NCI-H146 treated with DMSO at 0.1 percent for 48 hours (cell line): Measurements from ENCODE around the gene SLC17A9.

Experiments
- DNase-seq: peaks from one replicate; lab custom pipeline; 2025; ENCODE audit not compliant: unreplicated experiment; lab: John Stamatoyannopoulos, UW

SLC17A9 gene

DNA sequence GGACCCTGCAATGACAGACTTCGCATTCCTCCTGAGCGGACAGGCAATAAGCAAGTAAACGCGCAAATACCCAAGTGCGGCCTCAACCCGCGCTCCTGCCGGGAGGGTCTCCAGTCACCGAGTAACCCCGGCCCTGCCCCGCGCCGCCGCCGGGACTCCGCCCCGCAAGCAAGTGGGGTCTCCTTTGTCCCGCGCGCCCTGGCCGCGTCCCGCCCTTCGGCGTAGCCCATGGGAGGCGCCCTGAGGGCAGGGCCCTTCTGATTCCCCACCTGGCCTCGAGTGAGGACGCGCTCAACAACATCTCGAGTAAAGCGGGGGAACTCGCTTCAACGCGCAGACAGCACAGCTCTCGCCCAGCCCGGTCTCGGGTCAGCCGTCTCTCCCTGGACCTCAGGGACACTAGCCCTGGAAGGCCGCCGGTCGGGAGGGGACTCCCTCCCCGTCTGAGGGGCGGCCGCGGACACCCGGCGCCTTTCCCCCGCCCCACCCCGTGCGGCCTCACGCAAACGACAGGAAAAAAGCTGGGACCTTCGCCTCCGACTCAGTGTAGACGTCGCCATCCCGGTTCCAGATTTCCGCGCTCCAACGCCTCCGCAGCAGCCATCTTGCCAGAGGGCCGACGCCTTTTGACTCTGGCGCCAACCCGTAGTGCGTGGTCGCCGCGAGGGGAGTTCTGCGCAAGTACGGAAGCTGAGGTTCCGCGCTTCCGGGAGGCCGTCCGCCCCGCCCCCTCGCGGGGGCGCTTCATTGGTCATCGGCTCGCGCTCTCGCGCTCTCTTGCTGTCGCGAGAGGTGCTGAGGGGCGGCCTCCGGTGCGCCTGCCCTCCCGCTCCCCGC is 15.0 kb upstream of the SLC17A9 start:
- DNase-seq, result peak; percentile 93

DNA sequence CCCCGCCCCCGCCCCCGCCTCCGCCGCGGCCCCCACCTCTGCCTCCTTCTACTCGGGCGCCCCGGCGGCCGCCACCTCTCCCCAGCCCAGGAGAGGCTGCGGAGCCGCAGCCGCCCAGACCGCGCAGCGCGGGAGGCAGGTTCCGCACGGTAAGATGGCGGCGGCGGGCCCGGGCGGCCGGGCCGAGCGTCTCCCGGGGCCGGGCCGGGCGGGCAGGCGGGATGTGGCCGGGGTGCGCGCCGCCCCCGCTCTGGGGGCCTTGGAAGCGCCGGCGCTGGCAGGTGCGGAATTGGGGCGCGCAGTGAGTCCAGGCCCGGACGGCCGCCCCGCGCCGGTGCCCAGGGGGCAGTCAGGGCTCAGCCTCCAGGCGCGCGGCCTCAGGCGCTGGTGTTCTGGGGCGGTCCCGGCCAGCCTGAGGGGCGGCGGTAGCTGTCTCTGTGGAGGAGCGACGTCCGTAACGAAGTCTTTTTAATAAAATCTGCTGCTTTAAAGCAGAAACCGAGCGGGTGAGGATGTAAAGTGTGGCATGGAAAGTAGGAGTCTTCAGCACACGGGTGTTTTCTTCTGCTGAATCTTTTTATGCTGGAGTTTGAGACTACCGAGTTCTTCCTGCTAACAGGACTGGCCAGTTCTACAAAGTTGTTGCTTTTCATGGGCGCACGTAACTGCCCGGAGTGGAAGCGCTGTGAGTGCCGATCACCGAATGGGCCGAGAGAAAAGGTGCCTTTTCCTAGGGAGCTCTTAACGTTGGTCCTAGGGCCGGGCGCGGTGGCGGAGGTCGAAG is 14.2 kb upstream of the SLC17A9 start, which contains the start of gene GID8:
Gene GID8 (plus strand): TSS at position 43 of the 784 bp plus-strand sequence. CDS start 3,356 bp downstream, outside the sequence.
- DNase-seq, result no peak

DNA sequence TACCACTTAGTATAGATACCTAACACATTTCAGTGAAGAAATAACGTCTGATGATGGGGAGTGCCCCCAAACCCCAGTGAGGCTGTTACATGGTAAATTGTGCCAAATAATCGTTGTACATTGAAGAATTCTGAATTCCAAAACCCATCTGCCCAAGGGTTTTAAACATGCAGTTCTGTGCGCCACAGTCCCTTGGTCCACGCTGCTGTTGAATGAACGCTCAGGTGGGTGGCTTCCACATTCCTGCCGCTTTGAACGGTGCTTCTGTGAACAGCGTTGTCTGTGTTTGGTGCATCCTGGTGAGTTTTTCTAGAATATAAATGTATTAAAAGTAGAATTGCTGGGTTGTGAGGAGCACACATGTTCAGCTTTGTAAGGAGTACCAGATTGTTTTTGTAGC is 11.6 kb upstream of the SLC17A9 start:
- no peak for DNase-seq

DNA sequence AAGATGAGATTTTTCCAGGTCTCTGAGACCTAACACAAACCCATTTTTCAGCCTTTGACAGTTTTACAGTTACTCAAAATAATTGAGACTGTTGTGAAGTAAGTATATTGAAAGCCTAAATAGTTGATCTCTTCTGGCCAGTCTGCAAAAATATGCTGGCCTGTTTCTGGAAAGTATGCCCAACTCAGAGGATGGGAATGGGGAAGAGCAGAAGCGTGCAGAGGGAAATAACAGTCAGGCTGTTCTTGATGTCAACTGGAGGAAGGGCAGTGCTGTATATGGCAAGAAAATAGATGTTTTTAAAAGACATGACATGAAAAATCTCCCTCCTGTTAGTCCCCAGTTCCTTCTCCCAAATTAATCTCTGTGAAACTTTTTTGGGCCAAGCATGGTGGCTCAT is 10.7 kb upstream of the SLC17A9 start:
- DNase-seq, result no peak

DNA sequence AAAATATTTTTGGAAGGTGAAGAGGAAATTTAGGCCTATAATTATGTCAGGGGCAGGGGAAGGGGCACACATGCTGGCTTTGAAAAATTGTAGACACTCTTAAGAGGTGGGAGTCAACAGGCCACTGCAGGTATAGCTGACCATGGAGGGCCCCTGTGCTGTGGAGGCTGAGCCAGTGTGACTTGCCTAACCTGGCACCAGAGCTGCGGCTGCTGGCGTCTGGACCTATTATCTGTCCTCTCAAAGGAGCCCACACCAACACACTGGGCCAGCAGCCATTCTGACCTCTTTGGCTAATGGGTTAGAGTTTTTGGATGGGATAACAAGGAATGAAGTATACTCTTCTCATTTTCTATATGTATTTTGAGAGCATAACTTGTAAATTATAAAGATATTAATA is 10.1 kb upstream of the SLC17A9 start:
- no peak for DNase-seq

DNA sequence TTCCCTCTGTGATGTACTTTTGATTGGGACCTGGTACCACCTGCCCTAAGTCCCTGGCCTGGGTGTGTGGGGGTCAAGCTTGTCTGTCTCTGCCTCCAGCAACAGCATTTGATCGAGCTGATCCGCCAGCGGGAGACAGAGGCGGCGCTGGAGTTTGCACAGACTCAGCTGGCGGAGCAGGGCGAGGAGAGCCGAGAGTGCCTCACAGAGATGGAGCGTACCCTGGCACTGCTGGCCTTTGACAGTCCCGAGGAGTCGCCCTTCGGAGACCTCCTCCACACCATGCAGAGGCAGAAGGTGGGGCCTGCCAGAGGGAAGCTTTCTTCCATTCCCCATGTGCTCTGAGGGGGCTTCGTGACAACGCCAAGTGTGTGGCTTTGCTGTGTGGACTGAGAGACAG is 9.1 kb upstream of the SLC17A9 start:
- no peak for DNase-seq

DNA sequence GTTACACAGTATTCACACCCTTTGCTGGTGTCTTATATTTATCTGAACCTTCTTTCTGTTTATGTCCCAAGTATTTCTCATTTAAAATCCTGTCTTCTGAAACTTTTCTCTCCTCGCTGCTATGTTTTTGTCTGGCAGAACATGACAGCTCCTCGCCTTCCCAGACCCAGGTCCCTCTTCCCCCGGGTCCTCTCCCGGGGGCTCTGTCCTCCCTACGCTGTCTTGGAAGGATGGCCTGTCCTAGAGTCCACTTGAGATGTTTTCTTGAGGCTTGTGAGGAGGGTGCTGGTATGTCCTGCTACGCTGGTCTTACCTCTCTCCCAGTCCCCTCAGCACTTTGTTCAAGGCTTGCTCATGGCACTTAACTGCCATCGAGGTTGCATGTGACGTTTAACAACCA is 8.3 kb upstream of the SLC17A9 start:
- DNase-seq, result no peak

DNA sequence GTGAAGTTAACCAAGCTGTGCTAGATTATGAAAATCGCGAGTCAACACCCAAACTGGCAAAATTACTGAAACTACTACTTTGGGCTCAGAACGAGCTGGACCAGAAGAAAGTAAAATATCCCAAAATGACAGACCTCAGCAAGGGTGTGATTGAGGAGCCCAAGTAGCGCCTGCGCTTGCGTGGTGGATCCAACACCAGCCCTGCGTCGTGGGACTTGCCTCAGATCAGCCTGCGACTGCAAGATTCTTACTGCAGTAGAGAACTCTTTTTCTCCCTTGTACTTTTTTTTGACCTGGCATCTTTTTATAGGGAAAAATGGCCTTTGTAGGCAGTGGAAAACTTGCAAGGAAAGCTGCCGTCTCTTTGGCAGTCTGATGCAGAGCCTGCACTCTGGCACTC is 7.8 kb upstream of the SLC17A9 start:
- no peak for DNase-seq

DNA sequence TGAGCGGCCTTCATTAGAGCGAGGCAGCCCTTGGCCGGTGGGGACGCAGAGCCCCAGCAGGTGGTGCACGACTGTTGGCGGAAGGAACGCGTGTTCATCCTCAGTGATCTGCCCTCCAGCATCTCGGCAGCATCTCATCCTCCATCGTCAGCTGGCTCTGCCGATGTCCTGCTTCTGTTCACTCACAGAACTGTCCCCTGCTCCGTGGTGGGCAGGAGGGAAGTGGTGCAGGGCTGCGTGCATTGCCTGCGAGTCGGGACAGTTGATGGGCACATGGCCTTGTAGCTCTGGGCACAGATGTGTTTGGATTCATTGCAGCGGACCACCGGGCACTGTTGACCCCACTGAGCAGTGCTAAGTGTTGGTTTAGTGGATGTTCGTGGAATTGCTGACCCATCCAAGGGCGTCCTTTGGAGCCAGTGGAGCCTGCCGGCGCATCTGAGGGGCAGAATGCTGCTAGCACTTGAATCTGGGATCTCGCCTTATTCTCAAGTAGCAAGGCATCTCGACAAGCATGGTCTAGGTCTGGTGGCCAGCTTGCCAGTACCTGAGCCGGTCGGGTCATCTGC is 6.7 kb upstream of the SLC17A9 start:
- no peak for DNase-seq

DNA sequence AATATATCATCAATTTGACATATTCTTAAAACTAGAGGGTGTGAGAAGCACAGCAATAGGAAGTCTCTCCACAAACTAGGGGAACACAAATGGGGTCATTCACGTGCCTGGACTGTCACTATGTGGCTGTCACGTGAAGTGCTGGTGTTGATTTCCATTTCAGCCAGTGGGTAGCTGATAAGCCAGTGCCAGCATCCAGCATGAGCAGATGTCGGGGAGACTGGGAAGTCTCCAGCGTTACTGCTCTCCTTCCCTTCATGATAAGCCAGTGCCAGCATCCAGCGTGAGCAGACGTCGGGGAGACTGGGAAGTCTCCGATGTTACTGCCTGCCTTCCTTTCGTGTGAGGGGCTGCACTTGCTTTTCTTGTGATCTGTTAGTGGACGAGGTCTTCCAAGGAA is 5.6 kb upstream of the SLC17A9 start:
- DNase-seq, result no peak

DNA sequence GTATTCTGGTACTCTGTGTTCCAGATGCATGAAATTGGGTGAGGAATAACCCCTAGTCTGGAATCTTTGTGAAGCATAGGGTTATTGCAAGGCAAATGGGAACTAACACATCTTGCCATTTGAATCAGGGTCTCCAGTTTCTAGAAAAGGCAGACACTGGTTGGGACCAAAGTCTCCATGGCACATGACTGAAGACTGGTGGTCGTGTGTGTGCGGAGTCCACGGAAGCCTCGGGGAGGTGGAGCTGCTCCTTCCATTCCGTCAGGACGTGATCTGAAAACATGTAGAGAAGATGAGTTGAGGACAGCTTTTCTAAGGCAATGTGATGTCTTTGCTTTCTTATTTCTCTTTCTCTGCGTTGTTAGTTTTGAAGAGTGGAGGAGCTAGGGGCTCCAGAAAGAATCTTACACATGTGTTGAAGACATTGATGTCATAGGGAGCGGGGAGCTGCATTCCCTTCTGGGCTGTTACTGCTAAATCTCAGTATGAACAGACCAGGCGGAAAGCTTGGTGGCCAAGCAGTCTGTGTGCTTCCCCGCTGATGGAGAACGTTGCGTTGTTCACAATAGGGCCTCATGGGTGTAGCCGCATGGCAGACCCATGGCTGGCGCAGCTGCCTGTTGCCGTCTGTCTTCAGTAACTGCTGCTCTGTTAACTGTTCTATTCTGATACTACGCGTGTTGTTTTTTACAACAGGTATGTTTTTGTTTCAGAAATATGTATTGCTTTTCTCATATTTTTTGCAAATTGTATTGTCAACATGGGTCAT is 4.8 kb upstream of the SLC17A9 start:
- no peak for DNase-seq

DNA sequence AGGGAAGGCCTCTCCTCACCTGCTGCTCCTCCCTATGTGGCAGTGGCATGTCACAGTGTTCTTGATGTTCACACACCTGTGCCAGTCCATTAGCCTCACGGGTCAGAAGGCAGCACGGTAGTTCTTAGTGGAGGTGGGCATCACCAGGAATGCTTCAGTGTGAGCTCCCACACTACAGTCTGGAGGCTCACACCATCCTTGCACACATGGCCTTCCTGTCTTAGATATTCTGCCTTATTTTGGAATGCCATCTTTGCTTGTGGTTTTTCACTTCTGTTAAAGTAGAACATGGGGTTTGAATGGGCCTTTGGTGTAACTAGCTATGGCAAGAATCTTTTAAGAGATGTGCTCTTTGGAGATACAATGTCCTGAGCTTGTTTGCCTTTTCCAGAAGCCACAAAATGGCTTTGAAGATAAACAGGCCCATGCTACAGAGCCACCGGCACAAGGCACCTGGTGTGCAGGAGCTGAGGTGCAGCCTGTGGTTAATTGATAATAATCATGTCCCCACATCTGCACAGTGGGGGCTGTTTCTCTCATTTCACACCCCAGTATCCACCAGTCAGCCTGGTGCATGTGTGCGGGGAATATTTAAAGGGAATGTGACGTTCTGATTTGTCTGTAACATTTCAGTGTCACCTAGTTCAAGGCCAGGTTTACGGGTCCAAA is 3.2 kb upstream of the SLC17A9 start:
- DNase-seq, result no peak

DNA sequence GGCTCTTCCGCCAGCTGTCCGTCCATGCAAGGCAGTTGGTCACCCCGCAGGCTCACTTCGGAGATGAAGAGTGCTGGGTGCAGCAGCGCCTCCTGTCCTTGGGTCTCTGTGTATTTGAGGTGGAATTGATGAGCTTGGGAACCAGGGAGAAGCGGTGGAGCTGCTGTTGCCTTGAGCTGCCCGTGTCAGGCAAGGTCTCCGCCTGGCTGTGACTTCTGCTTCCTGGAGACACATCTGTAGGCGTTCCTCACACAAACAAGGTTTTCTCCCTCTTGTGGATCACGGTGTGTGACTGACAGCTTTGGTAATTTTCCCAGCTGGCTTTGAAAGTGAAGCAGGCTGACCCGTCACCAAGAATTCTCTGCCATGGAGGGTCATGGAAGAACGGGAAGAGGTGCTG is 2.5 kb upstream of the SLC17A9 start:
- no peak for DNase-seq

DNA sequence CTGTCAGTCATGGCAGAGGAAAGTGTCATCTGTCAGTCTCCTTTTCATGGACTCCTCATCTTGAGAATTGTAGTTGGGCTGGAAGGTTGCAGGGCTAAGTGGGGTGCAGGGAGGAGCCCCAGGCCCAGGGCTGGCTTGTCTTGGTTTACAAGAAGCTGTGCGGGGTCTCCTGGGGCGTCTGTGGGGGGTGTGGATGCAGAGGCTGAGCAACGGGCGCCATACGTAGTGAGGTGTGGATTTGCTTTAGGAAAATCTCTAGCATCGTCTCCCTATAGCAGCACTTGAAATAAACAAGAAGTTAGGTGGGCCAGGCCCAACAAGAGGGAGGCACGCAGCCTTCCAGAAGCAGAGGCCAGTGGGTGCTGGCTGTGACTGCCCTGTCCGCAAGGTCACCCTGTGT is 1.8 kb upstream of the SLC17A9 start:
- no peak for DNase-seq

DNA sequence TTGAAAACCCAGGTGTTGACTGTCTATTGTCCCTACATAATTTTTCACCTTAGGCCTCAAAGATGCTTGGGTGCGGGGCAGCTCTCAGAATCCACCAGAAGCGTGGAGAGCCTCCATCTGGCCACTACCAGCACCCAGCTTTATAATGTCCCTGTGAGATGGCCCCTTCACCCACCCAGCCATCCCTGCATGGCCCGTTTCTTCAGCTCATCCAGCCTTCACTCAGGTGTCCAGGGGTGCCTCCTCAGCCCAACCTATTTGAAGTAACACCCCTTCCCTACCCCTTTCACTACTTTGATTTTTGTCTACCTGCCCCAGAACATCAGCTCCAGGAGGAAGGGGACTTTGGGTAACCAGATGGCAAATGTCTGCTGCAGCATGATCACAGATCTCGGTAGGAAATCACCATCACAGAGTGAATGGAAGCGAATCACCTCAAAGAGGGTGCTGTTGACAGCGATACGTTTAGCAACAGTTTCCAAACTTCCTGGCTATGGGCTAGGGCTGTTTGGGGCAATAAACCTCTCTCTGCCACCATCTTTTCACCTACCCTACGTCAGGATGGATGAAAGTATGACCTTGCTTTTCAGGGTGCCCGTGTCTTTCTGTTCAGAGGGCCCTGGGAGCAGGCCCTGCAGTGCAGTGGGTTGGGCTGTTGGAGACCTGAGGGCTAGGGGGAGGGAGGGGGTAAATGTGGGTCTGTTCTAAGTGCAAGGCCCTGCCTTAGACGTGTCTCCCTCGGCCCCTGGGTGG is 1.2 kb upstream of the SLC17A9 start:
- DNase-seq, result no peak

DNA sequence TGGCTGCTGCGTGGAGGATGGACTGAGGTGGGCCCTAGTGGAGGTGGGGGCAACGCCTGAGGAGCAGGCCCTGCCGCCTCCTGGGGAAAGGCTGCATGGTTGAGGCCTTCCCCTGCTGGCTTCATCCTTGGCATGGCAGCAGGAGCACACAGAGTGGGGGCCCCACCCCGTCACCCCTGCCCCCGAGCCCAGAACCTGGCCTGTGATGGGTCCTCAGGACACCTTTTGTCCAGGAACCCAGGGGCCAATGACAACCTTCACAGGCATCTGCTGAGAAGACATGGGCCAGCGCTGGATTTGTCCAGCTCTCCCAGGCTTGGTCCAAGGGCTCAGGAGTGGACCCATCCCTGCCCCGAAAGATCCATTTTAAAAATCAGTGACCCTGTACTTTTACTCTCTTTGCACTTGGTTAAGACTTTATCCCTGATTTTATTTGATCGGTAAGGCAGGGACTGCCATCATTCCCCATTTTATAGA is 575 bp upstream of the SLC17A9 start:
- DNase-seq, result no peak

DNA sequence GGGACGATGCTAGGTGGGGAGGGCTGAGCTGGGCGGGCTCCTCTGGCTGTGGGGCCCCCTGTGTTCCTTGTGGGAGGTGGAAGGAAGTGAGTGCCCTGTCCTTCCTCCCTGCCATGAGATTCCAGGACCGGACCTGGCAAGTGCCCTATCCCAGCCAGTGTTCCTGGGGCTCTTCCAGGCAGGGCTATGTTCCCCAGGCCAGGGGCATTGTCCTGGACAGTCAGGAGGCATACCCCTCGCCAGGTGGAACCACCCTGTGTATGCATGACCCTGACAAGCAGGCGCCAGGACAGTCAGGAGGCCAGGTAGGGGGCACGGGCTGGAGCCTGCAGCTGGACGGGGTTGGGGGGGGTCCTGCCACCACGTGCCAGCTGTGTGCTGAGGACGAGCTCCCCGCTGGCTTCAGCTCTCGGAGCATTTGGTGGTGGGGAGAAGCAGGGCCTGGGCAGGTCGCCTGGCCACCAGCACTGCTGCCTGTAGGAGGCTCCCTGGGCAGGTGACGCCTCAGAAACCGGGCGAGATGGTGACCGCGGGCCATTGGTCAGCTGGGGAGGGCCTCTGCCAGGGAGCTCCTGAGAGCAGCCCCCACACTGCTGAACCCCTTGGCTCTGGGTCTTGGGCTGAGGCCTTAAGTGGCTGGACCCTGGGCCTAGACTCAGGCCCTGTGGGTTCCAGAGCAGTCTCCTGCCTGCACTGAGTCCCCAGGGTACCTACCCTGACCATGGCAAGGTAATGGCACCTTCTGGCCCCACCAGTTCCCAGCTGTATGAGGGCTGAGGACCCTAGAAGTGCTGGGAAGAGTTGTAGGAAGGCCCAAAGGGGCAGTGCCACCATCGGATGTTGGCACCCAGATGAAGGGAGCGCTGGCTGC is 694 bp downstream of the SLC17A9 start:
- DNase-seq, result no peak

DNA sequence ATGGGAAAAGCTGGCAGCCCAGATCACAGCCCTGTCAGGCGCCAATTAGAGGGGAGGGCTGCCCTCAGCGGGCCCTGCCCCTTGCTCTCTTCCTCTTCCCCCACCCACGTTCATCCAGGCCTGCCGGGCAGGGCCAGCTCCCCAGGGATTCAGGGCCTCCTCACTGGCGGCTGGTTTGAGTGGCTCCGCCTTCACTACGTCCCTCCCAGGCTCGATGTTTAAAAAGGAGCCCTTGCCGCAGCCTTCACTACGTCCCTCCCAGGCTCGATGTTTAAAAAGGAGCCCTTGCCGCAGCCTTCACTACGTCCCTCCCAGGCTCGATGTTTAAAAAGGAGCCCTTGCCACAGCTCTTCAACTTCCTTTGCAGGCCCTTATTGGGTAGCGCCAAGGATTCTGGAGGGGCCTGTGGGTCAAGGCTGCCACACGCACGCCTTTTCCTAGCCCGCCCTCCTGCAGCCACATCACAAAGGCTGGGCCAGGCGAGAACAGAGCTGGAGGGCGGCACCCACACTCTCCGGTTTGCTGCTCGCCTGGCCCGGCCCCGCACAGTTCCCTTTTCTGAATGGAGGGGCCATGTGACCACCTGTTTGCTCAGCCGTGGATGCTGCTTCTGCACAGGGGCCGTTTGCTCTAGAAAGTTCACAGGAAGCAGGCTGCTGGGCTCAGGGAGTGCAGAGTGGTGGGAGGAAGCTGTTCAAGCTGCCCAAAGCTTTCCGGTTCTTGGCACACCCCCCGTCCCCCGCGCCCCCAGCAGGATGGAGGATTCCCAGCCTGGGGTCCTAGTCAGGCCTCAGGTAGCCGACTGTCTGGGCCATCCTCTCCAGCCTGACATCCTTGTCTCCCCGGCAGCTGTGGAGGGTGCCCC is 1.6 kb downstream of the SLC17A9 start:
- peak; percentile 80 for DNase-seq
